Measurements from ENCODE around the gene TRIM37.

The TRIM37 gene, protein sequence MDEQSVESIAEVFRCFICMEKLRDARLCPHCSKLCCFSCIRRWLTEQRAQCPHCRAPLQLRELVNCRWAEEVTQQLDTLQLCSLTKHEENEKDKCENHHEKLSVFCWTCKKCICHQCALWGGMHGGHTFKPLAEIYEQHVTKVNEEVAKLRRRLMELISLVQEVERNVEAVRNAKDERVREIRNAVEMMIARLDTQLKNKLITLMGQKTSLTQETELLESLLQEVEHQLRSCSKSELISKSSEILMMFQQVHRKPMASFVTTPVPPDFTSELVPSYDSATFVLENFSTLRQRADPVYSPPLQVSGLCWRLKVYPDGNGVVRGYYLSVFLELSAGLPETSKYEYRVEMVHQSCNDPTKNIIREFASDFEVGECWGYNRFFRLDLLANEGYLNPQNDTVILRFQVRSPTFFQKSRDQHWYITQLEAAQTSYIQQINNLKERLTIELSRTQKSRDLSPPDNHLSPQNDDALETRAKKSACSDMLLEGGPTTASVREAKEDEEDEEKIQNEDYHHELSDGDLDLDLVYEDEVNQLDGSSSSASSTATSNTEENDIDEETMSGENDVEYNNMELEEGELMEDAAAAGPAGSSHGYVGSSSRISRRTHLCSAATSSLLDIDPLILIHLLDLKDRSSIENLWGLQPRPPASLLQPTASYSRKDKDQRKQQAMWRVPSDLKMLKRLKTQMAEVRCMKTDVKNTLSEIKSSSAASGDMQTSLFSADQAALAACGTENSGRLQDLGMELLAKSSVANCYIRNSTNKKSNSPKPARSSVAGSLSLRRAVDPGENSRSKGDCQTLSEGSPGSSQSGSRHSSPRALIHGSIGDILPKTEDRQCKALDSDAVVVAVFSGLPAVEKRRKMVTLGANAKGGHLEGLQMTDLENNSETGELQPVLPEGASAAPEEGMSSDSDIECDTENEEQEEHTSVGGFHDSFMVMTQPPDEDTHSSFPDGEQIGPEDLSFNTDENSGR

DNA sequence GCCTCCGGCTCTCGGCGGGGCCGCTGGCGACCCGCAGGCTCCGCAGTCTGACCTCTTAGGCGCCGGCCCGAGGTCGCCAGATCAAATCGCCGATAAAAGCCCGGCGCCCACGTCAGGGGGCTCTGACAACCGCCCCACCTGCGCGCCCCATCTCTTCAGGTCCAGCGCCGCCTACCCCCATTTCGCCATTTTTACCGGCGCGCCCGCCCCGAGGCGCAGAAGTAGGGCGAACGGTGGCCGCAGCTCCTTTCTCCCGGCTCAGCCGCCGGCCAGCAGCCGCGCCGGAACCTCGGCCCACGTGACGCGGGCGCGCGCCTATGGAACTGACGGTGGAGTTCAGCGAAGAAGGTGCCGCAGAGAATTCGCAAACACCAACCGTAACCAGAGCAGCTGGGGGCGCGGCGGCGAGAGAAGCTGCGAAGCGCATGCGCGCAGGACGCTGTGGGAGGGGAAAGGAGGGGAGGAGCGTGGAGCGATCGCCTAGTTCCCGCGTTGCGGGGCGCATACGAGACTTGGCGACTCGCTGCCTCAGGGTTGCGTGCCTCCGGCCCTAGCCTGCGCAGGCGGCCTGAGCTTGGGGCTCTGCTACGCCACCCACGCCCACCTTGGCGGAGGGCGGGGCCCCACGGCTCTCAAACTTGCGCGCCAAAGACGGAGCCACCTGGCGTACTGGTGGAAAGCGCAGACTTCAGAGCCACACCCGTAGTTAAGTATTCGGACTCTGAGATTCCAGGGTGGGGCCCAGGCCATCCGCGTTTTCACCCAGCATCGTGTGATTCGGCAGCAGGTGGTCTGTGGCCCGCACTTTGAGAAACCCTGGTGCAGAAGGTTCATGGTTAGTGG lies at the start of gene TRIM37:
TSS of gene TRIM37 (minus strand) at position 418 of the 843 bp plus-strand sequence. CDS start 419 bp downstream, outside the sequence.
- Histone ChIP-seq H3K27me3 (ENCODE audit: insufficient read depth, low read length) (no peaks in the 10 kb centered on the region), H2AFZ (ENCODE audit: low read depth, low read length) (peak within 1 kb of the TSS; percentile 68), H3K9me3 (ENCODE audit: low read length) (no peaks in the 10 kb centered on the region), H3K36me3 (ENCODE audit: insufficient read depth, low read length) (peaks cover 25% of the 10 kb centered on the region), H3K4me3 (ENCODE audit: low read length) (peak within 1 kb of the TSS; percentile 65), H3K4me1 (ENCODE audit: insufficient read depth, low read length) (peaks cover 11% of the 10 kb centered on the region)

DNA sequence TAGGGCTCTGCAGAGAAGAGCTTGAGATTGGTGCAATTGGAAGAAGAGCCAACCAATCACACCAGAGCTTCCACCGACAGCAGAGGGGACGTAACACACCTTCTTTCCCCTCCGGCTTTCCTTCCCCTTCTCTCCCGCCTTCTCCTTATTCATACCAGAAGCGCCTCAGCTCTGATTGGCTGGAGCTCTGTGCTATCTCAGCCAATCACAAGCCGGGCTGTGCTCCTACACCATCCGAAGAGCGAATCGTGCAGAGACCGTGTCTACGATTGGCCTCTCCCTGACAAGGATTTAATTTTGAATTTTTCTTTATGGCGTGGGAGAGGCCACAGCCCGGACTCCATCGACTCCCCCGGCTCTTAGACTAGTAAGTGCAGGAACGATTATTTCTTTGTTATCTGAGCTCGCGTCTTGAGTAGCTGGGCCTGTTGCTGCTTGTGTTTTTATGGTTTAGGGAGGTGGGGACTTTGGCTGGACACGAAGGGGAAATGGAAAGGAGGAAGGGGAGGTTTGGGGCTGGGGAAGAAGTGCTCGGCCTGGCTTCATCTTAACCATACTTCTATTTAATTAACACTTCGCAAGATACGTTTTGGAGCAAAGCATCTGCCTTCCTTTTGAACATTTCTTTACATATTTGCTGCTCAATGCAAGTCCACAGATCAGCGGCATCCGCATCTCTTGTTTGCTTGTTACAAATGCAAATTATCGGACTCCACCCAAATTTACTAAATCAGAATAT lies 48.9 kb upstream of the TRIM37 start, which contains the start of gene PRR11:
TSS of gene PRR11 (plus strand) at position 308 of the 739 bp plus-strand sequence. CDS start 14,007 bp downstream, outside the sequence.
- peak within 1 kb of the TSS; percentile 12 for H2AFZ ChIP-seq (ENCODE audit: low read depth, low read length)
- H3K27me3 ChIP-seq (ENCODE audit: insufficient read depth, low read length): no peaks in the 10 kb centered on the region
- H3K4me3 ChIP-seq (ENCODE audit: low read length): peak within 1 kb of the TSS; percentile 99
- H3K4me1 ChIP-seq (ENCODE audit: insufficient read depth, low read length): peaks cover 23% of the 10 kb centered on the region
- H3K36me3 ChIP-seq (ENCODE audit: insufficient read depth, low read length): peaks cover 4% of the 10 kb centered on the region
- no peaks in the 10 kb centered on the region for H3K9me3 ChIP-seq (ENCODE audit: low read length)

DNA sequence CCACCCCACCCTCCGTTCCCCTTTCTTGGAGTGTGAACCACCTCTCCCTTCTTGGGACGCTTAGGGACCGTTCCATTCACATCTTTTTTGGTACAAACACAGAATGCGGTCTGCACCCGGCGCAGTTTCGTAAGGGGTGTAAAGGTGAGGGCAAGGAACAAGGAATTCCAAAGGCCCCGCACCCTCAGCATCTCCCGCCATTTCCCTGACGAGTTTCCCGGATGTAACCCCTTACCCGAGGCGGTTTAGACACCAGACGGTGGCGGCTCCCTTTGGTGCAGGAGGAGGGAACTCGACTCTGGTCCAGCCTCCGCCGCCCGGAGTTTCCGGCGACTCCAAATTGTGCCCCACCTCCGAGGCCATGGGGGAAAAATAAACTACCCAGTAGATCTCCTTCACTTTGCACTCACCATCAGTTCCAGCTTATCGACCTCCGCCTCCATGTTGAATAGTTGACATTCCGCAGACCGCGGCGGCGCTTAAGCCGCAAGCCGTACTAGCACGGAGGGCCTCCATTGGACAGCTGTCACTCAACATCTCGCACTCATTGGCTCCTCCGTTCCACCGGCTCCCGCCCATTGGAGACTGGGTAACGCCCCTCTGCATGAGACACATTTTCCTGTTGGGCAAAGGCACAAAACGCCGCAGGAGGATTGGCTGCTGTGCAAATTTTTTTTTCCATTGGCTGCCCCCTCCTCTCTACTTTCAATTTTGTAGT lies 48.2 kb upstream of the TRIM37 start, which contains the start of gene SKA2:
TSS of gene SKA2 (minus strand) at position 466 of the 718 bp plus-strand sequence. CDS start at position 443, 23 bp downstream.
- H2AFZ ChIP-seq (ENCODE audit: low read depth, low read length): peak within 1 kb of the TSS; percentile 12
- peaks cover 4% of the 10 kb centered on the region for H3K36me3 ChIP-seq (ENCODE audit: insufficient read depth, low read length)
- peaks cover 26% of the 10 kb centered on the region for H3K4me1 ChIP-seq (ENCODE audit: insufficient read depth, low read length)
- no peaks in the 10 kb centered on the region for H3K9me3 ChIP-seq (ENCODE audit: low read length)
- H3K27me3 ChIP-seq (ENCODE audit: insufficient read depth, low read length): no peaks in the 10 kb centered on the region
- peak within 1 kb of the TSS; percentile 99 for H3K4me3 ChIP-seq (ENCODE audit: low read length)

GRCh38 chr17:59154292-59154720 lies 47.6 kb upstream of the TRIM37 start:
- Histone ChIP-seq H3K4me1 (ENCODE audit: insufficient read depth, low read length) (peaks cover 29% of the 10 kb centered on the region), H3K36me3 (ENCODE audit: insufficient read depth, low read length) (peaks cover 3% of the 10 kb centered on the region), H2AFZ (ENCODE audit: low read depth, low read length) (peak overlapping the region; percentile 12), H3K4me3 (ENCODE audit: low read length) (peak overlapping the region; percentile 99), H3K9me3 (ENCODE audit: low read length) (no peaks in the 10 kb centered on the region), H3K27me3 (ENCODE audit: insufficient read depth, low read length) (no peaks in the 10 kb centered on the region)

DNA sequence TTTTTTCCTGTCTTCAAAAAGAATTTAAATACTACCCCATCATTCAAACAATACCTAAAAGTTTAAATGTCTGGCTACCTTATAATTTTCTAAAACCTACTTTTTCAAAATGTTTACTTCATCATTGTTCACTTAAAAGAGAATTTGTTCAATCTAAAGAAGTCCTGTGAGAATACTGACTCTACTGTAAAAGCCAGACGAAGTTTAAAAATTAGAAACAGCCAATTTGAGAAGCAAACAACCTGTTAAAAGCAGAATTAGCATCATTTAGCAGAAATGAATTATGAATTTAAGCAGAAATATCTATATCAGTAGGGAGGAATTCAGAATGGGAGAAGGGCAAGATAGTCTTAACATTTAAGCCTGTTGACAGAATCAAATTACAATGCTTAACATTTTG lies 46.2 kb upstream of the TRIM37 start:
- Histone ChIP-seq H3K4me3 (ENCODE audit: low read length) (peak overlapping the region; percentile 99), H3K4me1 (ENCODE audit: insufficient read depth, low read length) (peaks cover 29% of the 10 kb centered on the region), H2AFZ (ENCODE audit: low read depth, low read length) (no peak overlapping the region), H3K36me3 (ENCODE audit: insufficient read depth, low read length) (peaks cover 2% of the 10 kb centered on the region), H3K27me3 (ENCODE audit: insufficient read depth, low read length) (no peaks in the 10 kb centered on the region), H3K9me3 (ENCODE audit: low read length) (no peaks in the 10 kb centered on the region)

GRCh38 chr17:59151591-59151990 lies 44.9 kb upstream of the TRIM37 start:
- peaks cover 2% of the 10 kb centered on the region for H3K36me3 ChIP-seq (ENCODE audit: insufficient read depth, low read length)
- no peaks in the 10 kb centered on the region for H3K27me3 ChIP-seq (ENCODE audit: insufficient read depth, low read length)
- H3K9me3 ChIP-seq (ENCODE audit: low read length): no peaks in the 10 kb centered on the region
- peak overlapping the region; percentile 99 for H3K4me3 ChIP-seq (ENCODE audit: low read length)
- peaks cover 26% of the 10 kb centered on the region for H3K4me1 ChIP-seq (ENCODE audit: insufficient read depth, low read length)
- H2AFZ ChIP-seq (ENCODE audit: low read depth, low read length): no peak overlapping the region

- H2AFZ ChIP-seq (ENCODE audit: low read depth, low read length): no peak overlapping the region
- H3K9me3 ChIP-seq (ENCODE audit: low read length): no peaks in the 10 kb centered on the region
- H3K36me3 ChIP-seq (ENCODE audit: insufficient read depth, low read length): peaks cover 5% of the 10 kb centered on the region
- peaks cover 23% of the 10 kb centered on the region for H3K4me1 ChIP-seq (ENCODE audit: insufficient read depth, low read length)
- H3K4me3 ChIP-seq (ENCODE audit: low read length): peak overlapping the region; percentile 99
- H3K27me3 ChIP-seq (ENCODE audit: insufficient read depth, low read length): no peaks in the 10 kb centered on the region
Observed at GRCh38 chr17:59151006-59151405, 44.3 kb upstream of the TRIM37 start.

- H3K27me3 ChIP-seq (ENCODE audit: insufficient read depth, low read length): no peaks in the 10 kb centered on the region
Observed at GRCh38 chr17:59149841-59150511, 43.3 kb upstream of the TRIM37 start.

DNA sequence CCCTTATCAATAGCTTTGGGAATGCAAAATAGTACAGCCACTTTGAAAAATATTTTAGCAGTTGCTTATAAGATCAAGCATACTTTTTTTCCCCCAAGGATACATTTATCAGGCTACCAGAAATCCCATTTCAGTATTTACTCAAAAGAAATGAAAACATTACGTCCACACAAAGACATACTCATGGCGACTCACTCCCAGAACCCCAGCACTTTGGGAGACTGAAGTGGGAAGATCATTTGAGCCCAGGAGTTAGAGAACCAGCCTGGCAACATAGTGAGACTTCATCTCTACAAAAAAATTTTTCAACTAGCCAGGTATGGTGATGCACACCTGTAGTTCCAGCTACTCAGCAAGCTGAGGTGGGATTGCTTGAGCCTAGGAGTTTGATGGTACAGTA lies 42.4 kb upstream of the TRIM37 start:
- Histone ChIP-seq H3K4me3 (ENCODE audit: low read length) (no peak overlapping the region), H3K27me3 (ENCODE audit: insufficient read depth, low read length) (no peaks in the 10 kb centered on the region), H3K36me3 (ENCODE audit: insufficient read depth, low read length) (peaks cover 21% of the 10 kb centered on the region), H3K4me1 (ENCODE audit: insufficient read depth, low read length) (peaks cover 23% of the 10 kb centered on the region), H2AFZ (ENCODE audit: low read depth, low read length) (no peak overlapping the region), H3K9me3 (ENCODE audit: low read length) (peaks cover 3% of the 10 kb centered on the region)

More at GRCh38 chr17:59149841-59150511, 43.3 kb upstream of the TRIM37 start:
- Histone ChIP-seq H2AFZ (ENCODE audit: low read depth, low read length) (no peak overlapping the region), H3K9me3 (ENCODE audit: low read length) (no peaks in the 10 kb centered on the region), H3K4me1 (ENCODE audit: insufficient read depth, low read length) (peaks cover 23% of the 10 kb centered on the region), H3K36me3 (ENCODE audit: insufficient read depth, low read length) (peaks cover 14% of the 10 kb centered on the region), H3K4me3 (ENCODE audit: low read length) (no peak overlapping the region)

GRCh38 chr17:59145571-59146096 lies 39.0 kb upstream of the TRIM37 start:
- no peak overlapping the region for H2AFZ ChIP-seq (ENCODE audit: low read depth, low read length)
- no peak overlapping the region for H3K4me3 ChIP-seq (ENCODE audit: low read length)
- H3K9me3 ChIP-seq (ENCODE audit: low read length): peaks cover 3% of the 10 kb centered on the region
- peaks cover 35% of the 10 kb centered on the region for H3K36me3 ChIP-seq (ENCODE audit: insufficient read depth, low read length)
- H3K4me1 ChIP-seq (ENCODE audit: insufficient read depth, low read length): peaks cover 5% of the 10 kb centered on the region
- H3K27me3 ChIP-seq (ENCODE audit: insufficient read depth, low read length): no peaks in the 10 kb centered on the region

DNA sequence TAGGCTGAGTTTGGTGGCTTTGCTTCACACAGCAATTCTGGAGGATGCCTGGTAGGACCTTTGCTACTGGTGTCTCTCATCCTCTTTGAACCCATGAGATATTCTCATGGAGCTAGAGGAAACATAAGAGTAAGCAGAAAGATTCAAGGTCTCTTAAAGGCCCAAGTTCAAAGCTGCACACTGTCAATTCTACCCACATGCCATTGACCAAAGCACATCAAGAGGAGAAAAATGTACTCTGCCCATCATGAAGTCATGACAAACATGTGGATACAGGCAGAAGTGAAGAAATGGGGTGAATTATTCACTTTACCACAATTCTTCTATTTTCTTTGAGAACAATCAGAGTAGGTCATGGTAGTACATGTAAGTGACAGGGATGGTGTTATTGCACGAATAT lies 35.2 kb upstream of the TRIM37 start:
- H3K36me3 ChIP-seq (ENCODE audit: insufficient read depth, low read length): peaks cover 32% of the 10 kb centered on the region
- no peaks in the 10 kb centered on the region for H3K27me3 ChIP-seq (ENCODE audit: insufficient read depth, low read length)
- H3K9me3 ChIP-seq (ENCODE audit: low read length): peaks cover 3% of the 10 kb centered on the region
- H2AFZ ChIP-seq (ENCODE audit: low read depth, low read length): no peak overlapping the region
- no peaks in the 10 kb centered on the region for H3K4me1 ChIP-seq (ENCODE audit: insufficient read depth, low read length)
- H3K4me3 ChIP-seq (ENCODE audit: low read length): no peak overlapping the region

All from neuron (in vitro differentiated cells).